HG02981 (cell line): Measurements from ENCODE around the gene ACP1.
A peak's percentile ranks its signal among the peaks of the same experiment; 100 is the strongest.

Experiments
- ATAC-seq: cut with Tn5 transposase; IDR thresholded peaks from one replicate; pipeline ENCODE4 v1.9.1; 2021; ENCODE audit warnings: mild to moderate bottlenecking, moderate library complexity; ENCODE audit not compliant: unreplicated experiment

ACP1 gene

DNA sequence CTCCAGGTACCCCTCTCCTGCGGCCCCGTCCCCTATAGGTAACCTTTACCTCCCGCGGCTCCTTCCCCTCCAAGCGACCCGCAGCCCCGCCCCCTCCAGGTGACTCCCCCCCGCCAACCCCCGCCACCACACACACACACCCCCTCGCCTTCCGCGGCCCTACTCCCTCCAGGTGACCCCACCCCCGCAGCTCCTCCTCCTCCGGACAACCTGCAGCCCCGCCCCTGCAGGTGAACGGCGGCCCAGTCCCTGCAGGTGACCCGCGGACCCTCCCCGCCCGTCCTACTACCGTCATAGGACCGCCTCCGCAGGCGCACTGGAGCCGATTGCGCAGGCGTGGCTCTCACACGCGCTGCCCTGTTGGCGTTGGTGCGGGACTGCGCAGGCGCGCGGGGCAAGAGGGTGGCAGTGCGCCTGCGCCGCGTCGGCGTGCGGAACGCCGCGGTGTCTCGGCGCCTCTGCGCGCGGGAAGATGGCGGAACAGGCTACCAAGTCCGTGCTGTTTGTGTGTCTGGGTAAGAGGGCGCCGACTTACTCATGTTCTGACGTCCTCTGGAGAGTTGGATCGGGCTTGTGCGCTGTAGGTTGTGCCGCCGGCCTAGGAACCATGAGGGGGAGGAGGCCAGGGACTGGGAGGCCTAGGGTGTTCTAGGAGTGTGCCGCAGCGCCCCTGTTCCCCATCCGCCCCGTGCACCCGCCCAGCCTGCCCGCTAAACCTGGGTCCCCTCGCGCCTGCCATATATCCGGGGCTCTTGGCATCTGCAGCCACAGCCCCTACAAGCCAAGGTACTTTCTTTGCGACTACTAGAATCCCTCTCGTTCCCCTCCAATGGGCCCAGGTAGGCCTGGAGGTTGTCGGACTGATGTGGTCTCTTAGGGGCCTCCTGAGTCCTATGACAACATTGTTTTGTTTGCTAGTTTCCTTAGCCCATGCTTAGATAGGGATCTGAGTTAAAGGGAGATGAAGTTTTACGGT lies at the start of gene ACP1:
Gene ACP1 (plus strand): TSS at position 455 of the 976 bp plus-strand sequence. CDS start 18 bp downstream, at position 473.
- ATAC-seq = peak; percentile 89

DNA sequence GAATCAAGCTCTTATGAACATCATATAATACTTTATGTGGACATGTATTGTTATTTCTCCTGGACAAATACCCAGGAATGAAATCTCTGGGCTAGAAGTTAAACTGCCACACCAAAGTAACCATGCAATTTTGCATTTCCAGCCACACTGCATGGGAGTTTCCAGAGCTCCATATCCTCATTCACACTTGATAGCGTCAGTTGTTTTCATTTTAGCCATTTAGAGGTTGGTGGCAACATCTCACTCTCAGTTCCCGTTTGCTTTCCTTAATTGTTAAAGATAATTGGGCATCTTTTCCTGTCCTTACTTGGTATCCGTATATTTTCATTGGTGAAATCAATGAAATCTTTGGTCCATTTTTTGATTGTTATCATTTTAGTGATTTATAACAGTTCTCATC lies 48.7 kb upstream of the ACP1 start:
- ATAC-seq = no peak

DNA sequence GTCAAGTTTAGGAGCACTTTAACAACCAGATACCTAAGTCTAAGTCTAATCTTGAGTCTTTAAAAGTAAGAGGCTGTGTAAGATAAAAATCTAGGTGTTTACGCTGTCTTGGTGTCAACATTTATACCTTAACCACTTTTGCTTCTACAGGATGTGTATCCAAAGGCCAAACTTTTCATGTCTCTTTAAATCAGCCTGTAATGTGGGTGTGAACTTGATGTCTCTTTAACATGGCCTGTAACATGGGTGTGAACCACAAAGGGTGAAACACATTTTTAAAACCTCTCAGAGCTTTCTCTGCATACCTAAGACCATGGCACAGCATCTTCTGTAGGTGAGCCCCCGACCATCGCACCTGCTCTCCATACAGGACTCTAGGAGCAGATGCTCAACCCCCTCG lies 41.3 kb upstream of the ACP1 start:
- ATAC-seq = no peak

DNA sequence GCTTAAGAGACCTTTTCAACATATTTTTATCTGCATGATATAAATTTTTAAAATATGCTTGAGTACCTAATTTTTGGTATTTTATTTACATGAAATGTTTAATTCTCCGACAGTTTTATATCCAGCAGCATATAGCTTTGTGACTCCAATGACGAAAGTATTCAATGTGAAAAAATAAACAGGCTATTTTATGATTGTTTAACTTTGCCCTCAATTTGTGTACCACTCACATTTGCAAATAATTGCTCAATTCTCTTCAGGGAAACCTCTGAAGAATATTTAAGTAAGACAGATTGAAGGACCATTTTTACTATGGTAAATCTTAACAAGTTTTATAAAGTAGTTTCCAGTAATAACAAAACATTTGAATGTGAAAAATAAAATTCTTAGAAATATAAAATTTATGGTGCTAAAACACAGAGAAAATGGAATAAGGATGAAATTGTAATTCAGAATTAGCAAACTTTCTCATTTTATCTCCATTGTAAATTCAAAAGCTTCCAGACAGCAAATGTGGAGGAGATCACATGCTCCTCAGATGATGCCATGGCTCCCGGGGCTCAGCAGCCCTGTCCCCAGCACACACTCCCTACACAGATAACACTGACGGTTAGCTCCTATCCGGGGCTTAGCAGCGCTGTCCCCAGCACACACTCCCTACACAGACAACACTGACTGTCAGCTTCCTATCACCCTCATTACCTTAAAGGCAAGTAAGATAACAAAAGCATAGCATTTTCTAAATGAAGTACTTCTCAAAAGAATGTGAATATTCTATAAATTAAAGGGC lies 40.6 kb upstream of the ACP1 start:
- no peak for ATAC-seq

DNA sequence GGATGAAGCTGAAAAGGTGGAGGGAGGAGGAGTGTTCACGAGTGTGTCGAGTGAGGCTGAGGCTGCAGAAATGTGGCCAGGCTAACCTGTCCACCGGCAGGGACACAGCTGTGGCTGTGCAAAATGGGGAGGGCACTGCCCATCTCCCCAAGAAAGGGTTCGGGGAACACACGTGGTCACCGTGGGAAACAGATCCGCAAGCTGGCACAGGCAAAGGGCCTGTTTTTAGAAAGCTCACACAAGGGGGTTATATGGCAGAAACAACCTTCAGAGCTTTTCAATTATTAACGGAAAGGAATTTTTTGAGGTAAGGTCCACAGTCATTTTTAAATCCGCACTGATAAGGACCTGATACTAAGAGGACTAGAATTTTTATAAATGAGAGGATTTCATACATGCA lies 36.6 kb upstream of the ACP1 start:
- ATAC-seq = no peak

DNA sequence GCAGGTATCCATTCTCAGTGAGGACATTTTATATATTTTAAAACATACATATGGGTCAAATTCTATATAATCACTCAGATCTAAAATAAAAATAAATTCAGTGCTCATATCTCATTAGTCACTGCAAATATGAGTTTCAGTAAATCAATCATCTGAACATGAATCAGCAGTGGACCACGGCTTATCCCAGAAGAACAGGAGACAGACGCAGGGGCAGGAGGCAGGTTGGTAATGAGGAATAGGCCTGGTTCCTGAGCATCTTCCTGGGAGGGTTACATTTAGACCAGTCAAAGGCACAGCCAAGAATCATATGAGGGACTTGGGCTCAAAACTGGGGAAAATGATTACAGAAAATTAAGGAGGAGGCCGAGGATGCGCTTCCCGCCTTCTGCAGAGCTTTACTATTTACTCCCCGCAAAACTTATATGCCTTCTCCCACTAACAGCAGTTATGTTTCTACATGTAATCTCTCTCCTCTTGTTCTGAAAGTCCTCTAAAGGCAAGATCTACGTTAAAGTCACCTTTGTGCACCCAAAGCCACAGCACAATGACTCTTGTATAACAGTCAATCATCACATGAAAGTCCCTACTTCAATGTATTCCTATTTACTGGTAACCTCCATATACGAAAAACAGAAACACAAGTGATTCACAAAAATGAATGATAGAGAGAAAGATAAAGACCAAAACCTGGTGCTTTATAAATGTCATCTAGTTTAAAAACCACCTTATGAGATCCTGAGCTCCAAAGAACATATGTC lies 36.0 kb upstream of the ACP1 start:
- no peak for ATAC-seq

DNA sequence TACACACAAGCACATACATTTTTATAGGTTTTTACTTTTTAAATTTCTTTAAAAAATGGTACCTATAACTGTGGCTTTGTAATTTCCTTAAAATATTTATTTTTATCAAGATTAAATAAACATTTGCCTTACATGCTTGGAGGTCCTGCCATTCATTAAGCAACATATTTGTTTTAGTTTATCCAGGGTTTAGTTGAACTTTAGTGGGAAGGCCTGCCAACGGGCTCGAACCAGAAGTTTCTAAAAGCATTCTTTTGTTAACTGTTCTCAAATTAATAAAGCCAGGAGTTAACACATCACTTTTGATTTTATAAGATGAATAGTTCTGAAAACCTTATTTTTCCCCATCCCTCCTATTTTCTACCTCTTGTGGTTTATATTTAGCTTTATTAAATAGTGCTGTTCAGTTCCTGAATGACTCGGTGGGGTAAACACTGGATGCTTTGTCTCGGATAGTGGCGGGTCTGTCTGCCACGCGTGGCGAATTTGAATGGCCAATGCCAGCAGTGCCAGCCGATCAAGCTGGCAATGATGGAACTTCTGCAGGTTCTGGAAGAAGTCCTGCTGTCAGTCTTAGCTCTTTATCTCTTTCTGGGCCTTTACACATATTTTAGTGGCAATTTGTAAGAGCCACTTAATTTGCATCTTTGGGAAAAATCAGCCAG lies 33.1 kb upstream of the ACP1 start:
- ATAC-seq = no peak

DNA sequence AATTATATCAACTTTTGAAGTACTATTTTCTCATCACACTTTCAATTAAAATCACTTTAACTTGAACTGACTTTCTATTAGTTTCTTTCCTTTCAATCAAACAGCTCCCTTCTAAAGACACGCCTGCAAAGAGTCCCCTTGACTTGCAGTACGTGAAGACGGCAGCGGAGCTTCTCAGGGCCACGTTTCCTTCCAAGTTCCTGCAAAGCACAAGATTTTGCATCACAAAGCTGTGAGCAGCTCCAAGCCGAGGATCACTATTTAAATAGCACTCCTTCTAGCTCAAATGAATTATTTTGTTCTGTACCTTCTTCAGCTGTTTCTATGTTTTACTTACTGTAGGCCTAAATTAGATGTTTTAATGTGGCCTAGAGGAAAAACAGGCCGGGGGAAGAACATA lies 31.7 kb upstream of the ACP1 start:
- no peak for ATAC-seq

DNA sequence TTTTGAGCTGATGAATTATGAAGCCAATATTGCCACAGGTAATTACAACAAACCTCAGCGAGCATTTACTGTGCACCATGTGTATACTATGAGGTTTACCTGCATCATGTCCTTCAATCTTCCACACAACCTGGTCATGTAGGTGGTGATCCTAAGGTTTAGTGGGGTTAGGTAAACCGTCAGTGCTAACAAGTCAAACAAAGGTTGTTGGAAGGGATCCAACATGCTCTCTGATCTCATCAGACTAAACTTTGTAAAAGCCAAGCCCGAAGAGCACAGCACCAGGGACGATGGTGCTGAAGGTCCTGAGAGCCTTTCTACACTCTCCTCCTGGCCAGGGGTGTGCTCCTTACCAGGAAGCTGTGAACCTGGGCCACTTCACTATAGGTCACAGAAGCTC lies 30.3 kb upstream of the ACP1 start:
- ATAC-seq = no peak

DNA sequence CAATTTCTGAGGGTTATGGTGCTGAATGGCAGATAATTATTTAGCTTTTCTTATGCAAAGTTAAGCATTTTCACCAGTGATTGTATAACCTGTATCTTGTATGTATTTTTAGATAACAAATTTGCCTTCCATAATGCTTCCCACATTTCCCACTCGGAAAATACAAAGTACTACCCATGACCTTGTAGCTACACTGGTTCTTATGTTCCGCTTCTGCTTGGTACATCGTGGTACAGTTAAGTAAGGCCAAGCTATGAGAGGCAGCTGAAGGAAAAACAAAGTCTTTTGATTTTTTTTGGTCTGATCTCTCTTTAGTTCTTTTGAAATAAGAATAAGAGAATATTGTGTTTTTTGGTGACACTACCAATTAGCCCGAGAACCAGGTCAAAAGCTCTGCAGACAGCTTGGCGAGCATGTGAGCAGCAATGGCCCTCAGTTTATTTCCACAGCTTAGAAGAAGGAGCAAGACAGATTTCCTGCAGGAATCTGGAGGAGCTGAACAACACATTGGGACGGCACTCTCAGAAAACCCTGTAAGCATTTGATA lies 27.7 kb upstream of the ACP1 start:
- ATAC-seq = no peak

DNA sequence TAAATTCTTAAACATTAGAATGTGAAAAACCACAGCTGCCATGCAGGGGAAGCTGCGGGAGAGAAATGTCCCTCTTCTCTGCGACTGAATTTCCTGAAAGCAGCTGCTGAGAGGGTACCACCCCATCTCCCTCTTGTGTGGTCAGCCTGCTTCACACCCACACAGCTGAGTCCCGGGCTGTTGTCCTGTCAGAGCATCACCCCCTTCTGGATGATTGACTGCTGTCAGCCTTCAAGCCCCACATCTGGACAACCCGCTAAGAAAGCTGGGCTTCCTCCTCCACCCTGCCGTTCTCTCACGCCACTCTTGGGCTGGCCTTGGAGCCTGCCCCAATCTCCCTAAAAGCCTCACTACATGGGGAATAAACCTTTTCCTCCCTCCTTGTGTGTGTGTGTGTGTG lies 26.9 kb upstream of the ACP1 start:
- ATAC-seq = no peak

DNA sequence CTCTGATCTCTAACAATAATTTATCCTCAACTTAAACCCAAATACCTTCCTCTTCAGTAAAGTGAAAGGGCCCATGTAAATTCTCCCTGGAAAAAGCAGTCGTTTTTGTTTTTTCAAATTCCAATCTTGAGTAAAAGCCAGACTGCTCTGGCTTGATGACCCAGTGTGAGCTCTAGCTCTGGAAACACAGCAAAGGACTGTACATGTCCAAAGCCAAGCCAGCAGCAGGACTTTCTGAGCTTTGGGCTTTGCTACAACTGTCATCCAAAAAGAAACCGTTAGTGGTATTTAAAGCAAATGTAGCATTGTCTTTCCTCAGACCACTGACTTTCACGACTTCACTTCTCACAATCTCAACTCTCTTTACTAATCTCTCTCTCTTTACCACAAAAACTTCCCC lies 26.3 kb upstream of the ACP1 start:
- no peak for ATAC-seq

DNA sequence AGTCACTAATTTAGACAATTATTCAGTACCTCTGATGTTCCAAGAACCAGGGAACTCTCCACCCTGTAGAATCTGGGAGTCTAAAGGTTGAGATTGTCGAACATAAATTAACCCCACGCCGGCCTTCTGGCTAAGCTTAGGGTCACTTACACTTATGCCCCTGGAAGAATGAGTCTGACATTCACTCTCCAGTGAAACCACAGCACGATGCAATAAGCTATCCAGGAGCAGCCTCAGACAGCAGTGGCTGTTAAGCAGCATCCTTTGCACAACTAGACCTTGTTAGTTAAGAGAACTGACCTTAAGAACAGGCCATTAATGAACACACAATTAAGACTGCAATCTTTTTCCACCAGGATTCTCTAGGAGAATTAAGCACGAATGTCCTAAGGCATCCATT lies 25.9 kb upstream of the ACP1 start:
- ATAC-seq = no peak

DNA sequence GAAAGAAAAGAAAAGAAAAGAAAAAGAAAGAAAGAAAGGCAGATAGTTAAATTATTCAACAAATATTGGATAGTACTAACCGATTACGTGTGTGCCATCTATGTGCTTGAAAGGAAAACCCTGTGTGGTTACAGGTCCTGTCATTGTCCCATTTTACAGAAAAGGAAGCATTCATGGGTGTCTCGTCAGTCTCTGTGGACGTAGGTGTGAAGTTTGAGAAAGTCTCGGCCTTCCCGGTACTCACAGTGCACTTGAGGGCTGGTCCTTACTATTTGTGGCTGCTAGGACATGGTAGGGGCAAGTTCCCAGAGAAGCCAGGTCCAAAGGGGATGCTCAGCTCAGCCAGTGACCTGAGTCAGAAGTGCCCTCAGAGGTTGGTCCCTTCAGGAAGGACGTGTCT lies 20.2 kb upstream of the ACP1 start:
- ATAC-seq = no peak

DNA sequence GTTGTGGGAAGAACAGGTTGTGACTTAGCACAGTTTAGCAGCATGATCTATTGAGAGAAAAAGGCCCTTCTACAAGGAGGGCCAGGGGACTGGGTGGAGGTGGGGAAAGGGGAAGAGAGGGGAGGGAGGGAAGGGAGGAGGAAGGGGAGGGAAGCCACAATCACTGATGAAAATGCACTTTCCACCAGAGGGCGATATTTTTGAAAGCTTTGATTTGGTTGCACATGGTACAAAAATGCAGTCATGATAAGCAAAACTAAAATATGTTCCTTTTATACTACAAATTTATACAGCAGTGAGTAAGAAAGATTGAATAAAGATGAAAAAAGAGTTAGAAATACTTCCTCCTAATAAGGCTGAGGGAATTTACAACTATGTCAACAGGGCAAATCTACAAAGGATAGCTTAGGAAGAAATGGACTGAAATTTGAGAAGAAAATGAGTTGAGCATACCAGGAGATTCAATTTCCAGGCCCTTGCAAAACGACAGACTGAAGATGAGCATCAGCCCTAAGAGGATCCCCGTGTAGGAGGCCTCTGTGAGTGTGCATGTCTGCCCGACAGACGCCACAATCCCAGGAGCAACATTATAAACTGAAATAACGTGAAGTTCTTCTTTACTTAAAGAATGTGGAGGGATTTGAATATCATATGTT lies 18.1 kb upstream of the ACP1 start:
- peak; percentile 59 for ATAC-seq

DNA sequence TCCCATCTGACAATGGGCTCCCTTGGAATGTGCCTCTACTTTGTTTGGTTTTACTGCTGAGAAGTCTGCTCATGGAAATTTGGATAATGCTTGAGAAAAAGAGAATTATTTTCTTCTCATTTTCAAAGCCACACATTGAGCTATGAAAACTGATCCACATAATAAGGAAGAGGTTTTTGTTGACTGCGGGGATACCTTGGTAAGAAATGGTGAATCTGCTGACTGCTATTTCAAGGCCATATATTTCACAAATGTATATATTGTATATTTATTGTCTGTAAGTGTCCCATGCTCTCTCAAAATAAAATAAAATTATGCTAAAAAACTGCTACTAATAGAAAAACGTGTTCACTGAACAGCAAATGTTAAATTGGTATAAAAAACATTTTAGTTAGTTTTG lies 16.0 kb upstream of the ACP1 start:
- ATAC-seq = no peak

DNA sequence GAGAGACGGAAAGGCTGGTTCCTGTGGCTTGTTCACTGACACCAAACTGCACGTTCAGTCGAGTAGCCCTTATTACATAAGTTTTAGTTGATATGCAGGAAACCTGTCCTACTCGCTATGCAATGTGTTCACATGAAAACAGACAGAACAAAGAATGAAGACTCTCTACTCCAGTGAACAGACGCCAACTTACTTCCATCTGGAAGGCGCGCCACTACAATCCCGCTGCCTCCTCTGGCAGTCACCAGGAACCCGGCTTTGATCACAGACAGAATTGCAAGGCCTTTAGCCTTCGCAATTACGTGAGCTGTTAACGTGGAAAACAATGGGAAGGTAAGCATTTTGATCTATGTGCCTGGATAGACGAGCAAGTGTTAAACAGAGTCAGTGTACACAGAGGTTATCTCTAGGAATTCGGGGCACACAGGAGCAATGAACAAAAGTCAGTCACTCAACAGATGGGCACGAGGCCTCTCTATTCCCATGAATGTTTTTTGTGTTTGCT lies 15.2 kb upstream of the ACP1 start:
- no peak for ATAC-seq

DNA sequence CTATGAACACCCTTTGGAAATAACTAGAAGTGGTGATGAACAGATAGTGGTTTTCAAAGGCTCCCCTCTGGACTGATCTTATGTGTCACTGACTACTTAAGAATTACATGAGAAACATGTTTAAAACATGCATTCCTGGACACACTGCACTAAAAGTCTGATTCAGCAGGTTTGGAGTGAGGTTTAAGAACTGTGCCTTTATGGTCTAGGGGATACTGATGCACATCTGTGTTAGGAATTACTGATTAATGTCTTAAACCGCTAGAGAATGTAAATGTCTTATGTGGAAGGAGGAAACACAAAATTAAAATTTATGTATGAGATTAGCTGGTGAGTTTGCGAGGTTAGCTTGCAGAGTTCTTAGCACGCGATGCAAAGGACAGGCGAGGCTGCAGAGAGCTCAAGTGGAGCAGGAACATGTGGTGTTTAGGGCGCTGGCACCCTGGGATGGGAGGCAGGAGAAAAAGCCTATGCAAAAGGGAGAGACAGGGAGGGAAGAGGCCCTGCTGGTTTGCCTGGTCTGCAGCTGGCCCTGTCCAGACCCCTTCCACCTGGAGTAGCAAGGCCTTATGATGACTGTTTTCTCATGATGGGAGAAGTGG lies 12.6 kb upstream of the ACP1 start:
- no peak for ATAC-seq

DNA sequence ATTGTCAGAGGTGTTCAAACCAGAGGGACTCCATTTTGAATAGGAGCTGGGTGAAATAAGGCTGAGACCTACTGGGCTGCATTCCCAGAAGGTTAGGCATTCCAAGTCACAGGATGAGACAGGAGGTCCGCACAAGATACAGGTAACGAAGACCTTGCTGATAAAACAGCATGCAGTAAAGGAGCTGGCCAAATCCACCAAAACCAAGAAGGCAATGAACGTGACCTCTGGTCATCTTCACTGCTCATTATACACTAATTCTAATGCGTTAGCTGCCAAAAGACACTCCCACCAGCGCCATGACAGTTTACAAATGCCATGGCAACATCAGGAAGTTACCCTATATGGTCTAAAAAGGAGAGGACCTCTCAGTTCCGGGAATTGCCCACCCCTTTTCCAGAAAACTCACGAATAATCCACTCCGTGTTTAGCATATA lies 11.5 kb upstream of the ACP1 start:
- ATAC-seq = no peak
